ES-I3 (cell line): ENCODE measurements around the gene INSIG1.

Experiments
- H3K36me3 ChIP-seq: 2 replicates; pipeline ENCODE4 v1.6.1; 2013; ENCODE audit warnings: mild to moderate bottlenecking, low read length, control low read depth, moderate library complexity; ENCODE audit not compliant: insufficient read depth
- H3K4me1 ChIP-seq: 2 replicates; pipeline ENCODE4 v1.6.1; 2013; ENCODE audit warnings: mild to moderate bottlenecking, control low read depth, low read length; ENCODE audit not compliant: insufficient read depth
- H3K9ac ChIP-seq: 2 replicates; pipeline ENCODE4 v1.6.1; 2013; ENCODE audit warnings: low read depth, mild to moderate bottlenecking, low read length, moderate library complexity
- H3K9me3 ChIP-seq: 2 replicates; pipeline ENCODE4 v1.6.1; 2013; ENCODE audit warnings: mild to moderate bottlenecking, low read length, moderate library complexity; ENCODE audit not compliant: control insufficient read depth, insufficient read depth

The INSIG1 gene

GRCh38 chr7:155310425-155311114 is 12.9 kb downstream of the INSIG1 start:
- no peaks in the 10 kb centered on the region for H3K9me3 ChIP-seq
- H3K36me3 ChIP-seq, result peaks cover 7% of the 10 kb centered on the region
- no peaks in the 10 kb centered on the region for H3K4me1 ChIP-seq
- no peak overlapping the region for H3K9ac ChIP-seq

GRCh38 chr7:155311826-155312537 is 14.3 kb downstream of the INSIG1 start:
- Histone ChIP-seq H3K4me1 (no peaks in the 10 kb centered on the region), H3K9ac (no peak overlapping the region), H3K9me3 (no peaks in the 10 kb centered on the region), H3K36me3 (peaks cover 7% of the 10 kb centered on the region)

- Histone ChIP-seq H3K36me3 (peaks cover 7% of the 10 kb centered on the region), H3K4me1 (no peaks in the 10 kb centered on the region), H3K9me3 (no peaks in the 10 kb centered on the region), H3K9ac (no peak overlapping the region)
Measured at GRCh38 chr7:155312633-155313032, 15.0 kb downstream of the INSIG1 start.

DNA sequence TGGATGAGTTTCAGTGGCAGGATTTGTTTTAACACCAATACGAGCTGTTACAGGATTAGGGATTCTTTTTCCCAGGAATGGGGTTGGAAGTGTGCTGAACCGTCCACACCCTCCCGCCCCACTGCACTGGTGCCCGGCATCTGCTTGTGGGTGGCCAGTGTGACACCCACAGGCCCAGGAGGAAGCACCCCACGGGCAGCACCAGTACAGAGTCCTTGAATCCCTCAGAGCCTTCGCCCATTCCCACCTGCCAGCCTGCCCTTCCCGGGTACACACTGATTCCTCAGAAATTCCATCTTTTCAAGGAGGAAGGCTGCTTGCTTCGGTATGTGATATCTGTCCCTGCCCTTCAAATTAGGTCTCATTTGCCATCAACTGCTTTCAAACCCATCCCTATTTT is 15.4 kb downstream of the INSIG1 start:
- H3K36me3 ChIP-seq, result peaks cover 7% of the 10 kb centered on the region; the same call in 1 of the 2 replicates

DNA sequence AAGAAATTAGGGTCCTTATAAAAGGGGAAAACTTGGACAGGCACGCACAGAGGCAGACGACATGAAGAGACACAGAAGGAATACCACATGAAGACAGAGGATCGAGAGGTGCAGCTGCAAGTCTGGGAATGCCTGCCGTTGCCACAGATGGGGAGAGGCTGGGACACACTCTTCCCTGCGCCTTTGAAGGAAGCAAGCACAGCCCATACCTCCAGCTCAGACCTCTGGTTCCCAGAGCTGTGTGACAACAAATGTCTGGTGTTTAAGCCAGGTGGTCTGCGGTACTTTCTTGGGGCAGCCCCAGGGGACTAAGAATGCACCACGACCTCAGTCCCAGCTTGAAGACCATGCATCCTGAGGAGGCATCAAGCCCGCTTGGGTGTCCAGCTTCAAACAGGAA is 18.3 kb downstream of the INSIG1 start:
- Histone ChIP-seq H3K9me3 (no peaks in the 10 kb centered on the region), H3K36me3 (no peaks in the 10 kb centered on the region), H3K4me1 (no peaks in the 10 kb centered on the region), H3K9ac (no peak overlapping the region)

More for the DNA sequence above, 15.4 kb downstream of the INSIG1 start:
- Histone ChIP-seq H3K9me3 (no peaks in the 10 kb centered on the region), H3K9ac (no peak overlapping the region), H3K4me1 (no peaks in the 10 kb centered on the region)

DNA sequence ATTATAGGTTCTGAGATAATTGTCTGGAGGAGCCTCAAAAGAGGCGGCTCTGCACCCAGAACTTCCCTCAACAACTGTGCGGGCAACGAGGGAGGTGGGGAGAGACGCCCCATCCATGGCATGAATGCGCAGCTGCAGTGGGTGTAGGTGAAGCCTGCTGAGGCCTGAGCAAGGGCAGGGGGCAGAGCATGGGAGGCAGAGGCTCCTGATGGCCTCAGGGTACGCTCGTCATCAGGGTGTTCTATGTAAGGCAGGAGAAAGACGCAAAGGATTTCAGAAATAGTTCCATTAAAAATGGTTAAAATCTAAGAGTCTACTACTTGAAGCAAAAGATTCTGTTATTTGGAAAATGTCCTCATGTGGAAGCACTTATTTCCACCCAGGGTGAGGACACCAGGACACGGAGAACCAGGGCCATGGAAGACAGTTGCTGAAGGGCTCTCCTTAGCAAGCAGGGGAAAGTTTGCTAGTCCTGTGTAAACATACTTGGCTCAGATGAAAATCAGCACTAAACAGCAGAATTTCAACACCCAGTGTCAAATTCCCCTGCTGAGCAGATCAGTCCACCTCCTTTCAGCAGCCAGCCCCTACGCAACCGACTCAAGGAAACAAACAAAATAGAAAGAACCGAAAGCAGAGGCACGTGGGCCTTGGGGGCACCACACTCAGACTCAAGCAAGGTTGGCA is 18.9 kb downstream of the INSIG1 start:
- Histone ChIP-seq H3K36me3 (no peaks in the 10 kb centered on the region), H3K9ac (no peak overlapping the region), H3K9me3 (no peaks in the 10 kb centered on the region), H3K4me1 (no peaks in the 10 kb centered on the region)

GRCh38 chr7:155317114-155317434 is 19.4 kb downstream of the INSIG1 start:
- no peaks in the 10 kb centered on the region for H3K9me3 ChIP-seq
- no peaks in the 10 kb centered on the region for H3K4me1 ChIP-seq
- H3K9ac ChIP-seq, result no peak overlapping the region
- no peaks in the 10 kb centered on the region for H3K36me3 ChIP-seq

DNA sequence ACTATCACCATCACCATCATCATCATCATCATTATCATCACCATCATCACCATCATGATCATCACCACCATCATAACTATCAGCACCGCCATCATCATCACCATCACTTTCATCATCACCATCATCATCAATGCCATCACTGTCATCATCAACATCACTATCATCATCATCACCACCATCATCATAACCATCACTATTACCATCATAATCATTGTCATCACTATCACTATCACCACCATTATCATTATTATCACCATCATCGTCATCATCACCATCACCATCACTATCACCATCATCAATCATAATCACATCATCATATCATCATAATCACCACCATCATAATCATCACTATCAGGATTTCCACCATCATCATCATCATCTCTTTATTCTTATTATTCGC is 20.6 kb downstream of the INSIG1 start:
- no peaks in the 10 kb centered on the region for H3K36me3 ChIP-seq
- no peaks in the 10 kb centered on the region for H3K4me1 ChIP-seq
- H3K9ac ChIP-seq, result no peak overlapping the region
- 0 out of 2 replicates have a peak, but pooled peaks cover 3% of the 10 kb centered on the region for H3K9me3 ChIP-seq

GRCh38 chr7:155322530-155322929 is 24.9 kb downstream of the INSIG1 start:
- Histone ChIP-seq H3K4me1 (no peaks in the 10 kb centered on the region), H3K9me3 (peaks cover 3% of the 10 kb centered on the region; the same call in 1 of the 2 replicates), H3K9ac (no peak overlapping the region), H3K36me3 (no peaks in the 10 kb centered on the region)

DNA sequence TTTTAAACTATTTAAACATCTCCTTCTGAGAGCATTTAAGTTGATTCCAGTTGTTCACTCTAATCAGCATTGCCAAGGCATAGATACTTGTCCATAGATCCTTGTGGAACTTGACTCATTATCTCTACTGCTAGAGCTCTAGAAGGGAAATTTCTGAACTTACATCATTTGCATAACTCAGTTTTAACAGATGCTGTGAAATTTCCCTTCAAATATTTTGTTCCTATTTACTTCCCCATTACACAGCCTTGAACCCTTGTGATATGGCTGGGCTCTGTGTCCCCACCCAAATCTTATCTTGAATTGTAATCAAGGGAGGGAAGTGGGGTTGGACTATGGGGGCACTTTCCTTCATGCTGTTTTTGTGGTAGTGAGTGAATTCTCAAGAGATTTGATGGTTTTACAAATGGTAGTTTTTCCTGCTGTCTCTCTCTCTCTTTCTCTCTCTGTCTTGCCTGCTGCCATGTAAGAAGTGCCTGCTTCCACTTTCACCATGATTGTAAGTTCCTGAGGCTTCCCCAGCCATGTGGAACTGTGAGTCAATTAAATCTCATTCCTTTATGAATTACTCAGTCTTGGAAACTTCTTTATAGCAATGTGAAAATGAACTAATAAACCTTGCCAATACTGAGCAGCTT is 25.4 kb downstream of the INSIG1 start:
- H3K36me3 ChIP-seq, result no peaks in the 10 kb centered on the region
- no peak overlapping the region for H3K9ac ChIP-seq
- no peaks in the 10 kb centered on the region for H3K4me1 ChIP-seq
- H3K9me3 ChIP-seq, result peaks cover 3% of the 10 kb centered on the region; the same call in 1 of the 2 replicates

GRCh38 chr7:155324012-155324917 is 26.6 kb downstream of the INSIG1 start:
- Histone ChIP-seq H3K9ac (no peak overlapping the region), H3K9me3 (peaks cover 3% of the 10 kb centered on the region; the same call in 1 of the 2 replicates), H3K4me1 (no peaks in the 10 kb centered on the region), H3K36me3 (no peaks in the 10 kb centered on the region)

GRCh38 chr7:155324918-155325235 is 27.2 kb downstream of the INSIG1 start:
- H3K9me3 ChIP-seq, result peaks cover 3% of the 10 kb centered on the region; the same call in 1 of the 2 replicates
- H3K9ac ChIP-seq, result no peak overlapping the region
- H3K4me1 ChIP-seq, result no peaks in the 10 kb centered on the region
- H3K36me3 ChIP-seq, result no peaks in the 10 kb centered on the region

GRCh38 chr7:155326385-155326784 is 28.7 kb downstream of the INSIG1 start:
- Histone ChIP-seq H3K4me1 (no peaks in the 10 kb centered on the region), H3K9me3 (peaks cover 3% of the 10 kb centered on the region; the same call in 1 of the 2 replicates), H3K9ac (no peak overlapping the region), H3K36me3 (no peaks in the 10 kb centered on the region)
